Esophagus squamous epithelium (tissue), 4 donors: ENCODE data around the gene GATAD2A.

ENCODE experiments used
- POLR2A ChIP-seq, 4 donors: fragments of 450-650 bp; IDR thresholded peaks; one replicate each; pipeline ENCODE4 v1.6.1; 2017; ENCODE audit warnings: antibody characterized with exemption in 4 of 4, mild to moderate bottlenecking in 4 of 4, moderate library complexity in 3 of 4
- TF ChIP-seq, protein P1 (sequence below), 6 experiments: fragments of 450-650 bp in 4 of 6; fragments of 200-600 bp in 2 of 6; sonication (generic) in 2 of 6; IDR thresholded peaks; one replicate each; pipeline ENCODE4 v1.5.1; 2016 to 2019; ENCODE audit warnings: antibody characterized with exemption in 6 of 6, mild to moderate bottlenecking in 4 of 6, moderate library complexity in 4 of 6

DNA sequence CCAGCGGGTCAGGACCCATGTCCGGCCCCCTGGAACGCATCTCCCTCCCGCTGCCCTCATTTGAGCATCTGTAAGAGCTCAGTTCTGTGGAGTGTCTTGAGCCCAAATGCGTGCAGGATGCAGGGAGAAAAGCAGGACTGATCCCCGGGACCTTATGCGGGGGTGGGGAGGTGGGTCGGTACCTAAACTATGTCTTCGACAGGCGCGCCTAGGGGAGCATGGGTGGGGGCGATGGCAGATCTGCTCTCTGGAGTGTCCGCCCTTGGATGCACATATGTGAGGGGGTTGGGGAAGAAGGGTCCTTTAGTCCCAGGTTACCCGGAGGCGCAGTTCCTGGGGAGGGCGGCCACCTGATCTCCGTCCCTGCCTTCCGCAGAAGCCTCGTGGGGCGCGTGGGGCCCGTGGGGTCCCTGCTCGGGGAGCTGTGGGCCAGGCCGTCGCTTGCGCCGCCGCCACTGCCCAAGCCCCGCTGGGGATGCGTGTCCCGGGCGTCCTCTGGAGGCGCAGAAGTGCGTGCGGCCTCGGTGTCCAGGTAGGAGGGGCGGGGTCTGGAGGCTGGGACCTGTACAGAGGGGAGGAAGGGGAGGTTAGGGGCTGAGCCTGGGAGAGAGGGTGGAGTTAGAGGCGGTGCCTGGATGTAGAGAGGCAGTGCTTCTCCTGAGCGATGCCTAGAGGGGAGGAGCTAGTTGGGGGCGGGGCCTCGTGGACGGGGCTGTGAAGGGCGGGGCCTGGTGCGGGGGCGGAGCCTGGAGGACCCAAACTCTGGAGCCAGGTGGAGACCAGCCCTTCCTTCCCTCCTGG, 135.4 kb downstream of the GATAD2A start:
- TF ChIP-seq, protein P1, sequence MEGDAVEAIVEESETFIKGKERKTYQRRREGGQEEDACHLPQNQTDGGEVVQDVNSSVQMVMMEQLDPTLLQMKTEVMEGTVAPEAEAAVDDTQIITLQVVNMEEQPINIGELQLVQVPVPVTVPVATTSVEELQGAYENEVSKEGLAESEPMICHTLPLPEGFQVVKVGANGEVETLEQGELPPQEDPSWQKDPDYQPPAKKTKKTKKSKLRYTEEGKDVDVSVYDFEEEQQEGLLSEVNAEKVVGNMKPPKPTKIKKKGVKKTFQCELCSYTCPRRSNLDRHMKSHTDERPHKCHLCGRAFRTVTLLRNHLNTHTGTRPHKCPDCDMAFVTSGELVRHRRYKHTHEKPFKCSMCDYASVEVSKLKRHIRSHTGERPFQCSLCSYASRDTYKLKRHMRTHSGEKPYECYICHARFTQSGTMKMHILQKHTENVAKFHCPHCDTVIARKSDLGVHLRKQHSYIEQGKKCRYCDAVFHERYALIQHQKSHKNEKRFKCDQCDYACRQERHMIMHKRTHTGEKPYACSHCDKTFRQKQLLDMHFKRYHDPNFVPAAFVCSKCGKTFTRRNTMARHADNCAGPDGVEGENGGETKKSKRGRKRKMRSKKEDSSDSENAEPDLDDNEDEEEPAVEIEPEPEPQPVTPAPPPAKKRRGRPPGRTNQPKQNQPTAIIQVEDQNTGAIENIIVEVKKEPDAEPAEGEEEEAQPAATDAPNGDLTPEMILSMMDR (IDR thresholded peaks at IDR 0.05) = no peak
- no peak for TF ChIP-seq POLR2A (IDR thresholded peaks at IDR 0.05)
